GM19239 (cell line): Measurements from ENCODE around the gene UNC5A.

ENCODE experiments used
- DNase-seq: peaks from one replicate; pipeline ENCODE4 v3.0.0; 2011; ENCODE audit warnings: low spot score; ENCODE audit not compliant: insufficient read length
- FAIRE-seq: peaks from 2 replicates; lab custom pipeline; 2011; peaks lifted over from hg19 to GRCh38; lab: Jason Lieb, UNC

The UNC5A gene

DNA sequence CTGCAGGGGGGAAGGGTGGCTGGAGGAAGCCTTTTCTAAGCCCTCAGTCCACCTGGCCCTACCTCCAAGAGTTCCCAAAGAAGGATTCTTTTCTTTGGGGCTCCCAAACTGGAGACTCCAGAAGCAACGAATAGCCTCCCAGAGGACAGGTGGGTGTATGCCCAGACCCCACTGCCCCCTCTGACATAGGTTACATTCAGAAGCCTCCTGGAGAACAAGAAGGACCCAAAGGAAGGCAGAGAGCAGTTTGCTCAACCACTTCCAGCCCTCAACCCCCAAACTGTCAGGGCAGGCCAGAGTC, 78.5 kb downstream of the UNC5A start:
- FAIRE-seq, result no peak
- DNase-seq, result no peak

- DNase-seq (no peak), FAIRE-seq (no peak)
These were observed 79.2 kb downstream of the UNC5A start for GRCh38 chr5:176889321-176890280.

- FAIRE-seq (no peak), DNase-seq (no peak)
These were observed 80.3 kb downstream of the UNC5A start for GRCh38 chr5:176890455-176891330.

DNA sequence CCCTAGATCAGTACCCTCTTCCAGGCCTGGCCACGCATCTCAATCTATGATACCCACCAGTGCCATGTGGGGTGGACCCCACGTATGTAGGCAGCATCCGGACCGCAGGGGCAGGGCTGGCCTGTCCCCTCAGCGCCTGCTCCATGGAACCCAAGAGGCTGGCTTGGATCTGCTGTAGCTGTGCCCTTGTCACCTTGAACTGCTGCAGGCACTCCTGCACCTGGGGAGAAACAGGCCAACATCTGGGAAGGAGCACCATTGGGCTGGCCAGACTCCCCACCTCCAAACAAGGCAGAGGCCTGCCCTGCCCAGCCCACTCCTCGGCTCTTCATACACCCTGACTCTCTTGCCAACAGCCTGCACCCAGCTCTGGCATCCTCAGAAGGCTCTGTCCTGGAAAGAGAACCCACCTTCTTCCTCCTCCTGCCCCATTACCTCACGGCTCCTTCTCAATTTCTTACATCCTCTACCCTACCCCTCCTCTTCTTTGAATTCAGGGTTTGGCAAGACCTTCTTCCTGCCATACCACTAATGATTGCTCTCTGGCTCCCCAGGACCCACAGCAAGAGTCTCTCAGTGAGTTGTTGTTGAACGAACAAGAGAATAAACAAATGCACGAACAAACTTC, 81.1 kb downstream of the UNC5A start:
- DNase-seq (no peak), FAIRE-seq (no peak)

GRCh38 chr5:176892663-176893062, 82.3 kb downstream of the UNC5A start:
- no peak for FAIRE-seq
- no peak for DNase-seq

- DNase-seq, result no peak
- FAIRE-seq, result no peak
These were observed 83.9 kb downstream of the UNC5A start for GRCh38 chr5:176894298-176894697.

GRCh38 chr5:176895831-176896230, 85.5 kb downstream of the UNC5A start:
- no peak for DNase-seq
- no peak for FAIRE-seq

GRCh38 chr5:176897263-176897662, 86.9 kb downstream of the UNC5A start:
- no peak for DNase-seq
- no peak for FAIRE-seq

DNA sequence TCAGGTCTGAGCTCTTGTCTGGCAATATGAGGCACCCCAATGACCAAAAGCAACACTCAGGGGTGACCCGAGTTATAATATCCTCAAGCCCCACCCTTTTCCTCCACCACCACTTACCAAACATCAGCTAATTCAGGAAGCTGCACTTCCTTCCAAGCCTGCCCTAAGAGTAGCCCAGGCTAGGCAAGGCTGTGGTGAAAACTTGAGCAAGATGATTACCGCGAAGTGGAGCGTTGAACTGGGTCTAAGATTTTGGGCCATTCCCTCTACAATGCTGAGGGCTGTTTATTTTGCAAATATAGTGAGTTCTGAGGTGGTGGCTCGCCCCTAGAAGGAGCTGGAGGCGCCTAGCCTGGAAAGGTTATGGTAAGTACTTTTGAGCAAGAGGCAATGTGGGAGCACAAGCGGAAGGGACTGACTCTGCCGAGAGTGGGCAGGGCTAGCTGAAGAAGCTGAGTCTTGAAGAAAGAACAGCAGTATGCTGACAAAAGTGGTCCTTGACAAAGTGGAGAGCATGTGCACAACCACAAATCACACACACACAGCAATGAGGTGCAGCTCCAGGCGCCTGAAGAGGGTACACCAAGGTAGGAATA, 89.0 kb downstream of the UNC5A start, which contains the start of gene HK3:
HK3 (minus strand) TSS at position 51 of the 596 bp plus-strand sequence. CDS start 3,187 bp downstream, outside the sequence.
- no peak for FAIRE-seq
- DNase-seq, result no peak

DNA sequence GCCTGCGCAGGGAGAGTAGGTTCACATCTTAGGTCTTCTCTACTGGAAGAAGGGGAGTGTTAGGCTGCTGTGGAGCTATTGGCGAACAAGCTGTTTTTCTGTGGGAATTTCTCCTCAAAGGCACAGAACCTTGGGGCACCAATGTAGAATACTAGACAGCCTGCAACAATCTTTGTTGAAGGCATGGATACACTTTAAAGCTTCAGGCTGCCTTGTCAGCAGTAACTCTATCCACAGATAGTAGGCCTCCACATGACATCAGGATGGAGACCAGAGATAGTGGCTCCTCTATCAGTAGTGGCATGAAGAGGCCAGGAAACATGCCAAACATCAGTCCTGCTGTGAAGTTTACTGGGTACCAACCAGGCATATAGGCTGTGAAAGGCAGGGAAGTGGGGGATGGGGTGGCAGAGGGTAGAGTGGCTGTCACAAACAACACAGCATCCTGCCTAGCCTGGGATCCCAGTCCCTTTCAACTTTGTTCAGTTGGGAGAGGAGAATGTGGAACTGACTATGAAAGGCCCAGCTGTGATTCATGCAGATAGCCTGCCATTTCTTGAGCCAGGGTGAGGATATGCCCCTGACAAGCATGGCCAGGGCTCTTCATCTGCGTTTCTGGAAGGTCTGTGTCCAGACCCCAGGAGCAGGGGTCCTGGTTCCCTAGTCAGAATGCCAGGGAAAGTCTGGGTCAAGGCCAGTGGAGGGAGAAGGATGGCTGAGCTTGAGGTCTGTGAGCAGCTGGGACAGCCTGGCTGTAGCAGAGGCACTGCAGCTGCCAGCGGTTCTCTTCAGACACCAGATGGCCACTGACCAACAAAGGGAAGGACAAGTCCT, 89.8 kb downstream of the UNC5A start:
- no peak for FAIRE-seq
- no peak for DNase-seq

GRCh38 chr5:176900780-176901204, 90.4 kb downstream of the UNC5A start:
- no peak for DNase-seq
- no peak for FAIRE-seq

- FAIRE-seq (peak; percentile 65), DNase-seq (no peak)
These were observed 91.1 kb downstream of the UNC5A start for GRCh38 chr5:176901260-176902101.

DNA sequence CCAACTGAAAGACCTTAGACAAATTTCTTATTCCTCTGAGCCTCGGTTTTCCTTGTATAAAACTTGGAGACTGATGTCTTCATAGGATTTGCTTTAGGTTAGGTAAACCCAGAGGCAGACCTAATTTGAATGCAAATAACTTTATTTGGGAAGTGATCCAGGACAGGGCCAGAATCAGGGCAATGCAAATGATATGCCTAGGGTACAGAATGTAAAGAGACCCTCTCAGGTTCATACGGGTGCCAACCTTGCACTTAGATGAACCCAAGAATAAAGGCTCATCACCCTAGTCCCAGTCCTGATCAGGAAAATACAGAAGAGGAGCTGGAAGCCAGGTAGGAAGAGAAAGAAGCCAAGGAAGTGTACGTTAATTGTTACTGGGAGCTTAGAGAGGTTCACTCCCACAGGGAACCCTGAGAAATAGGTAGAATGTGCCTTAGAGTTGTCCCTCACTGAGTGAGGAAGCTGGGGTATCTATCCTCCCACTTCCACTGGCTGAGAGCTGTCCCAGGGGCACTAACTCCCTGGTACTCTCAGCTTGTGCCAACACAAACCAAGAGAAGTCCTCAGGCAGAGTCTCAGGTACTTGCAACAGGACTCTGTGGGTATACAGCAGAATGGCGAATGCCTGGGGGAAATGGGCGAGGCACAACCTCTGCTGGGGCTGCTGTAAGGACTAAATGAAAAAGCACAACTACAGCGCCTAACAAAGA, 91.9 kb downstream of the UNC5A start:
- DNase-seq (no peak), FAIRE-seq (no peak)

DNA sequence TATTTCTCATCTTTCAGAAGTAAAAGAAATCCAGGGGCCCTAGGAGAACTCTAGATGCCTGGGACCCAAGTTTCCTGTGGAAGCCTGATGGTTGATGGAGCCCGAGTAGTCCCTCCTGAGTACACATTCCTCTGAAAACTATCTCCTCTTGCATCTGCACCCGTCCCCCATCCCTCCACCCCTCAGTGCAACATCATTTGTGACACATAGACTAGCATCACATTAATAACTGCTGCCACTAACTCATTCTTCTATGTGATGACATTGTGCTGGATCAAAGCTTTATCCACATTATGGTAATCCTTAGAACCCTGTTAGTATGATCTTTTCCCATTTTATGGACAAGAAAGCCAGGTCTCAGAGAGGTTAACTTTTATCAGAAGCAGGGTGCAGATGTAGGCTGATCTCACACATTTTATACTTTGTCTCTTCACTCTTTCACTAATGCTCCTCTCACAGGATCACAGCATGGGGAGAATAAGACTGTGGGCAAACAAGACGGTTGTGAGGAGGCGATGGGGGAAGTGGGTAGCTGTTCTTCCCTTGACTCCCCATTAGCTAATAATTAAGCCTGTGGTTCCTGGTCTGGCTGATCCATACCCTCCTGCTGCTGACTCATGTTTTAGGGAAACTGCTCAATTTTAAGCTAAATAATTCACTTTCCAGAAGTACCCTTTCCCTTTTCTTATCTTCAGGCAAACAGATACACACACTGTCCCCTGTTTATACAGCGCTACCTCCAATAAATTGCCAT, 92.7 kb downstream of the UNC5A start:
- DNase-seq, result no peak
- peak; percentile 35 for FAIRE-seq

GRCh38 chr5:176904276-176904675, 93.9 kb downstream of the UNC5A start:
- FAIRE-seq, result no peak

GRCh38 chr5:176906126-176906525, 95.8 kb downstream of the UNC5A start:
- FAIRE-seq (no peak), DNase-seq (no peak)

More at GRCh38 chr5:176904276-176904675, 93.9 kb downstream of the UNC5A start:
- DNase-seq, result no peak

- no peak for DNase-seq
- no peak for FAIRE-seq
These were observed 96.4 kb downstream of the UNC5A start for GRCh38 chr5:176906796-176907195.
